Measurements from ENCODE around the gene OR2T33.

The OR2T33 gene

DNA sequence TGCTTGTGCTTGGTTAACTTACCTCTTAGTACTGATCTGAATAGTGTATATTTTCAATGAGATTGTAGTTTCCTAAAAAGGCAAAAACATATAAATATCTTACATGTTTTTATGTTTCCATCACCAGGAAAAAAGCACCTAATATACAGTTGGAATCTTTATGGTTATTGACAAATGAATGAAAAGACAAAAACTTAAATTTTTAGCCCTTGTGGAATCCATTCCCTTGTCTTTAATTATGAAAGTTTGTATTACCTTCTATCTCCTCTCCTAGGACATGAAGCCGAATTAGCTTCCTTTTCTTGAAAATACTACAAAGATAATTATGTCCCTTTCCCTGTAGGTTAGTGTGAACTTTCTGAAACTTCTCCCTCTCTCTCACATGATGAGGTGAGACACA, 25.5 kb upstream of the OR2T33 start, which contains the start of gene OR2T12:
Gene OR2T12, minus strand, starts transcription at position 101 of the 400 bp plus-strand sequence. CDS start 7,846 bp downstream, outside the sequence.
- TF ChIP-seq, protein P1, sequence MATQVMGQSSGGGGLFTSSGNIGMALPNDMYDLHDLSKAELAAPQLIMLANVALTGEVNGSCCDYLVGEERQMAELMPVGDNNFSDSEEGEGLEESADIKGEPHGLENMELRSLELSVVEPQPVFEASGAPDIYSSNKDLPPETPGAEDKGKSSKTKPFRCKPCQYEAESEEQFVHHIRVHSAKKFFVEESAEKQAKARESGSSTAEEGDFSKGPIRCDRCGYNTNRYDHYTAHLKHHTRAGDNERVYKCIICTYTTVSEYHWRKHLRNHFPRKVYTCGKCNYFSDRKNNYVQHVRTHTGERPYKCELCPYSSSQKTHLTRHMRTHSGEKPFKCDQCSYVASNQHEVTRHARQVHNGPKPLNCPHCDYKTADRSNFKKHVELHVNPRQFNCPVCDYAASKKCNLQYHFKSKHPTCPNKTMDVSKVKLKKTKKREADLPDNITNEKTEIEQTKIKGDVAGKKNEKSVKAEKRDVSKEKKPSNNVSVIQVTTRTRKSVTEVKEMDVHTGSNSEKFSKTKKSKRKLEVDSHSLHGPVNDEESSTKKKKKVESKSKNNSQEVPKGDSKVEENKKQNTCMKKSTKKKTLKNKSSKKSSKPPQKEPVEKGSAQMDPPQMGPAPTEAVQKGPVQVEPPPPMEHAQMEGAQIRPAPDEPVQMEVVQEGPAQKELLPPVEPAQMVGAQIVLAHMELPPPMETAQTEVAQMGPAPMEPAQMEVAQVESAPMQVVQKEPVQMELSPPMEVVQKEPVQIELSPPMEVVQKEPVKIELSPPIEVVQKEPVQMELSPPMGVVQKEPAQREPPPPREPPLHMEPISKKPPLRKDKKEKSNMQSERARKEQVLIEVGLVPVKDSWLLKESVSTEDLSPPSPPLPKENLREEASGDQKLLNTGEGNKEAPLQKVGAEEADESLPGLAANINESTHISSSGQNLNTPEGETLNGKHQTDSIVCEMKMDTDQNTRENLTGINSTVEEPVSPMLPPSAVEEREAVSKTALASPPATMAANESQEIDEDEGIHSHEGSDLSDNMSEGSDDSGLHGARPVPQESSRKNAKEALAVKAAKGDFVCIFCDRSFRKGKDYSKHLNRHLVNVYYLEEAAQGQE (IDR thresholded peaks at IDR 0.05; ENCODE audit: insufficient read depth in 1 of 2, low read depth in 2 of 2, low read length in 2 of 2), result no peak
- no peak for TF ChIP-seq SIN3A (IDR thresholded peaks at IDR 0.05; ENCODE audit: borderline replicate concordance, insufficient read depth, low read length)
- TF ChIP-seq TAF1 (IDR thresholded peaks at IDR 0.05; ENCODE audit: borderline replicate concordance, insufficient read depth, low read length), result no peak
- no peak for TF ChIP-seq FOXP2 (optimal IDR thresholded peaks at IDR 0.05; ENCODE audit: borderline replicate concordance, extremely low read depth, extremely low read length, insufficient read depth)
- no peak for TF ChIP-seq POLR2AphosphoS5 (IDR thresholded peaks at IDR 0.05; ENCODE audit: low read depth, low read length)

DNA sequence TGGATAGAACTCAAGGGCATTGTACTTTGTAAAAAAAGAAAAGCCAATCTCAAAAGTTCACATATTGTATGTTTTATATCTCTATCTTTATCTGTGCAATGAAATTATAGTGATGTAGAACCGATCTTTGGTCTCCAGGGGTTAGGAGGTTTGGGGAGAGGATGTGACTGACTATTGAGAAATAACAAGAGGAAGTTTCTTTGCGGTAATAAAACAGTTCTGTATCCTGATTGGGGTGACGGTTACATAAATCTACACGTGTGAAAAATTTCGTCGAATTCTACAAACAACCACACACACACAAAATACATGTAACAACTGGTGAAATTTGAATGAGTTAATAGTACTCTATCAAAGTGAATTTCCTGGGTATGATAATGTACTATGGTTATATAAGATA, 10.6 kb upstream of the OR2T33 start:
- no peak for TF ChIP-seq SIN3A (IDR thresholded peaks at IDR 0.05; ENCODE audit: borderline replicate concordance, insufficient read depth, low read length)
- TF ChIP-seq FOXP2 (optimal IDR thresholded peaks at IDR 0.05; ENCODE audit: borderline replicate concordance, extremely low read depth, extremely low read length, insufficient read depth), result no peak
- no peak for TF ChIP-seq TAF1 (IDR thresholded peaks at IDR 0.05; ENCODE audit: borderline replicate concordance, insufficient read depth, low read length)
- TF ChIP-seq POLR2AphosphoS5 (IDR thresholded peaks at IDR 0.05; ENCODE audit: low read depth, low read length), result no peak

DNA sequence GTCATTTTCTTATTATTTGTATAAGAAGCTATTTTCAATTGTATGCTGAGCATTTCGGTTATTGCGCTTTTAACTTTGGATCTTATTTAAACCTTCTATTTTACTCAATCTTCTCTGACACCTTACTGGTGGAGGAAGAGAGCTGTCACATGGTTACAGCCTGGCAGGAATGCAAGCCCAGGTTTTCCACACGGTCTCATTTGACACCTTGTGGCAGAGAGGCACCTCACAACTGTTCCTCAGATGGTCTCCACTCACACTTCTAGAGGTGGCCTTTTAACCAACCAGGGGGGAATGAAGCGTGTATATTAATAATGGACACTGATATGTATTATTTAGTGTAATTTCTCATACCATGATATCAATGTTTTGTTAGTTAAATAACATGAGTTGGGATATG, 9.6 kb downstream of the OR2T33 start:
- TF ChIP-seq FOXP2 (optimal IDR thresholded peaks at IDR 0.05; ENCODE audit: borderline replicate concordance, extremely low read depth, extremely low read length, insufficient read depth), result no peak
- TF ChIP-seq, protein P1 (IDR thresholded peaks at IDR 0.05; ENCODE audit: insufficient read depth in 1 of 2, low read depth in 2 of 2, low read length in 2 of 2), result no peak
- TF ChIP-seq POLR2AphosphoS5 (IDR thresholded peaks at IDR 0.05; ENCODE audit: low read depth, low read length), result no peak
- no peak for TF ChIP-seq SIN3A (IDR thresholded peaks at IDR 0.05; ENCODE audit: borderline replicate concordance, insufficient read depth, low read length)
- no peak for TF ChIP-seq TAF1 (IDR thresholded peaks at IDR 0.05; ENCODE audit: borderline replicate concordance, insufficient read depth, low read length)

DNA sequence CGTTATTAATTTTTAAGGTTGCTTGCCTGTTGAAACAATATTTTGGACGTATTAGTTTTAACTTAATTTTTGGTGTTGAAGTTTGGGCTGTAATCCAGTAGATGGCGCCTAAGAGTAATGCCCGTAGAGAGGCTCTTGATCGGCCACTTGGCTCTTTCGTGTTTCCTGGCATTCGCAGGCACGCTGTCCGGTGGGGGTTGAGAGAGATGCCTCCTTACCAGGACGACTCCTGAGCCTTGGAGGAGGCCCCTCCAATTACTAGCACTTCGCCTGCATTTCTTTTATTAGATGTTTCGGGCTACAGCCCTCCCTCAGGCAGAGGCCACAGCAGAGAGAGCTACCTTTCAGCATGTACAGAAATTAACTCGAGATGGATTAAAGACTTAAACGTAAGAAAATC, 34.6 kb downstream of the OR2T33 start:
- no peak for TF ChIP-seq POLR2AphosphoS5 (IDR thresholded peaks at IDR 0.05; ENCODE audit: low read depth, low read length)
- TF ChIP-seq FOXP2 (optimal IDR thresholded peaks at IDR 0.05; ENCODE audit: borderline replicate concordance, extremely low read depth, extremely low read length, insufficient read depth), result no peak
- TF ChIP-seq TAF1 (IDR thresholded peaks at IDR 0.05; ENCODE audit: borderline replicate concordance, insufficient read depth, low read length), result no peak
- TF ChIP-seq SIN3A (IDR thresholded peaks at IDR 0.05; ENCODE audit: borderline replicate concordance, insufficient read depth, low read length), result no peak
- TF ChIP-seq, protein P1 (IDR thresholded peaks at IDR 0.05; ENCODE audit: insufficient read depth in 1 of 2, low read depth in 2 of 2, low read length in 2 of 2), result no peak

DNA sequence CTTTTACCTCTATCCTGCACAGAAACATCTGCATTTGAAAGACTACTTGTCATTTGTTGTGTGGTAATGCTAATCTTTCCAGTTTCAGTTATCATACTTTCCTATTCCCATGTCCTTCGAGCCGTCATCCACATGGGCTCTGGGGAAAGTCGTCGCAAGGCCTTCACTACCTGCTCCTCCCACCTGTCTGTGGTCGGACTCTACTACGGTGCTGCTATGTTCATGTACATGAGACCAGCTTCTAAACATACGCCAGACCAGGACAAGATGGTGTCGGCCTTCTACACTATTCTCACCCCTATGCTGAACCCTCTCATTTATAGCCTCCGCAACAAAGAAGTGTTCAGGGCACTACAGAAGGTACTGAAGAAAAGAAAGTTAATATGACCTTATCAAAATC, 38.3 kb downstream of the OR2T33 start:
- TF ChIP-seq TAF1 (IDR thresholded peaks at IDR 0.05; ENCODE audit: borderline replicate concordance, insufficient read depth, low read length) (no peak), POLR2AphosphoS5 (IDR thresholded peaks at IDR 0.05; ENCODE audit: low read depth, low read length) (no peak), SIN3A (IDR thresholded peaks at IDR 0.05; ENCODE audit: borderline replicate concordance, insufficient read depth, low read length) (no peak), FOXP2 (optimal IDR thresholded peaks at IDR 0.05; ENCODE audit: borderline replicate concordance, extremely low read depth, extremely low read length, insufficient read depth) (no peak)
- TF ChIP-seq, protein P1 (IDR thresholded peaks at IDR 0.05; ENCODE audit: insufficient read depth in 1 of 2, low read depth in 2 of 2, low read length in 2 of 2), result no peak
